ENCODE data around the gene ZNF335.

ZNF335 gene

DNA sequence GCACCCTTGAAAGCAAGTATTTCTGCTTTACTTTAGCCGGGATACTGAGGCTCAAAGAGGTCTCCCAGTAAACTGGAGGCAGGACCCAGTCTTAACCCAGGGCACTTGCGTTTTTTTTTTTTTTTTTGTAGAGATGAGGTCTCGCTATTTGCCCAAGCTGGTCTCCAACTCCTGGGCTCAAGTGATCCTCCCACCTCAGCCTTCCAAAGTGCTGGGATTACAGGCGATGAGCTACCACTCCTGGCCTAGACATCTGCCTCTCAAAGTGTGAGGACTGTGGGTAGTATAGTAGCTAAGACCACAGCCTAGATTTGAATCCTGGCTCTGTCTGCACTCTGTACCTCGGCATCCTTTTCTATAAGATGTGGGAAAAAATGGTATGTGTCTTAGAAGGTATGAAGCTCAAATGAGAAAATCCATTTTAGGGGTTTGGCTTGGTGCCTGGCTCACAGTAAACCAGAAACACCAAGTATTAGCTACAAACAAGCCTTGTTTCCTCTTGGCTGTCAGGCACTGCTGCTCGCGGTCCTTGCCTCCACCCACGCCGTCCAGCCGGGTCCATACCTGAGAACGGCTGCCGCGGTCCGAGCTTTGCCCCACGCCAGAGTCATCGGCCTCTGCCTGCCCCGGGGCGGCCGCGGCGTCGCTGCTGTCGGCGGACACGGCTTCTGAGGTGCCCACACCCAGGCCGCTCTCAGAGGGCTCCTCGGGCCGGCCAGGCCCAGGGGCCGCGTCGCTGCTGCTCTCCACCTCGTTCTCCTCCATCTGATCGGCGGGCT is 1.2 kb downstream of the ZNF335 start:
- DNase-seq, result peak; percentile 19
- Mint-ChIP-seq H3K27ac (peak overlapping the region; percentile 82), H3K4me1 (peaks cover 25% of the 10 kb centered on the region), H3K4me3 (peak overlapping the region; percentile 91), H3K36me3 (ENCODE audit: low read depth) (peaks cover 11% of the 10 kb centered on the region), H3K9me3 (no peaks in the 10 kb centered on the region), H3K27me3 (ENCODE audit: low read depth, poor library complexity) (peaks cover 4% of the 10 kb centered on the region)
- TF ChIP-seq, protein P1, sequence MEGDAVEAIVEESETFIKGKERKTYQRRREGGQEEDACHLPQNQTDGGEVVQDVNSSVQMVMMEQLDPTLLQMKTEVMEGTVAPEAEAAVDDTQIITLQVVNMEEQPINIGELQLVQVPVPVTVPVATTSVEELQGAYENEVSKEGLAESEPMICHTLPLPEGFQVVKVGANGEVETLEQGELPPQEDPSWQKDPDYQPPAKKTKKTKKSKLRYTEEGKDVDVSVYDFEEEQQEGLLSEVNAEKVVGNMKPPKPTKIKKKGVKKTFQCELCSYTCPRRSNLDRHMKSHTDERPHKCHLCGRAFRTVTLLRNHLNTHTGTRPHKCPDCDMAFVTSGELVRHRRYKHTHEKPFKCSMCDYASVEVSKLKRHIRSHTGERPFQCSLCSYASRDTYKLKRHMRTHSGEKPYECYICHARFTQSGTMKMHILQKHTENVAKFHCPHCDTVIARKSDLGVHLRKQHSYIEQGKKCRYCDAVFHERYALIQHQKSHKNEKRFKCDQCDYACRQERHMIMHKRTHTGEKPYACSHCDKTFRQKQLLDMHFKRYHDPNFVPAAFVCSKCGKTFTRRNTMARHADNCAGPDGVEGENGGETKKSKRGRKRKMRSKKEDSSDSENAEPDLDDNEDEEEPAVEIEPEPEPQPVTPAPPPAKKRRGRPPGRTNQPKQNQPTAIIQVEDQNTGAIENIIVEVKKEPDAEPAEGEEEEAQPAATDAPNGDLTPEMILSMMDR (IDR thresholded peaks at IDR 0.05), result no peak

DNA sequence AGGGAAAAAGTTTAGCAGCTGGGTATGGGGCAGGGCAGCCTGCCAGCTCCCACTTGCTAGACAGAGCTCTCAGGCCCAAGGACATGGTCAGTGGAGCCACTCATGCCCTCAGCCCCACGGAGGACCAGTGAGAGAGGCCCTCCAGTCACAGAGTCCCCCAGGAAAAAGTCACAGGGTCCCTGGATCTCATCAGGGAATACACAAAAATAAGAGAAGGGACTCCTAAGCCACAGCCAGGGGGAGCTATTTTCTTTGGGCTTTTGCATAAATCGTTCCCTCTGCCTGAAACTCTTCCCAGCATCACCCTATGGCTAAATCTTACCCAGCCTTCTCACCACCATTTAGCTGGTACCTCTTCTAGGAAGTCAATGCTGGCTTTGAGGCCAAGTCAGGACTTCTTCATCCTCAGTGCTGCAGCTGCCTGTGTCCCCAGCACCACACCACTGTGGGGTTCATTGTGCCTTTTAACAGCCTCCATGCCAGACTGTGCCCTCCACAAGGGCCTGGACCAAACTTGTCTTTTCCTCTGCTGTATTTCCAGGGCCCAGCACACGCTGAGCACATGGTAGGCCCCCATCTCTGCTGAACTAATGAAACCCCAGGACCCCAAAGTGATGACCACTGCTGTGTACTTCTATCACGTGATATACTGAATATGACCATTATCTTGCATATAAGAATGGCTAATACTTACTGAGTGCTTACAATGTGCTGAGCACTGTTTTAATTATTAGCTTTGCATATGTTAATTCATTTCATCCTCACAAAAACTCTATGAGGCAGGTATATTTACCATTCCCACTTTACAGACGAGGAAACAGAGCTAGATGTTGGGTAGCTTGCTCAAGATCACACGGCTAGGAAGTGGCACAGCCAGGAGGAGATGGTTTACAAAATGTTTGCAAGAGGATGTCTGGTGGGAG is 2.0 kb downstream of the ZNF335 start:
- H3K9me3 Mint-ChIP-seq, result no peaks in the 10 kb centered on the region
- H3K4me1 Mint-ChIP-seq, result peaks cover 25% of the 10 kb centered on the region
- H3K4me3 Mint-ChIP-seq, result peak overlapping the region; percentile 91
- H3K36me3 Mint-ChIP-seq (ENCODE audit: low read depth), result peaks cover 14% of the 10 kb centered on the region
- H3K27me3 Mint-ChIP-seq (ENCODE audit: low read depth, poor library complexity), result peaks cover 4% of the 10 kb centered on the region
- DNase-seq, result no peak
- H3K27ac Mint-ChIP-seq, result peak overlapping the region; percentile 82
- TF ChIP-seq, protein P1 (IDR thresholded peaks at IDR 0.05), result peak; percentile 45

DNA sequence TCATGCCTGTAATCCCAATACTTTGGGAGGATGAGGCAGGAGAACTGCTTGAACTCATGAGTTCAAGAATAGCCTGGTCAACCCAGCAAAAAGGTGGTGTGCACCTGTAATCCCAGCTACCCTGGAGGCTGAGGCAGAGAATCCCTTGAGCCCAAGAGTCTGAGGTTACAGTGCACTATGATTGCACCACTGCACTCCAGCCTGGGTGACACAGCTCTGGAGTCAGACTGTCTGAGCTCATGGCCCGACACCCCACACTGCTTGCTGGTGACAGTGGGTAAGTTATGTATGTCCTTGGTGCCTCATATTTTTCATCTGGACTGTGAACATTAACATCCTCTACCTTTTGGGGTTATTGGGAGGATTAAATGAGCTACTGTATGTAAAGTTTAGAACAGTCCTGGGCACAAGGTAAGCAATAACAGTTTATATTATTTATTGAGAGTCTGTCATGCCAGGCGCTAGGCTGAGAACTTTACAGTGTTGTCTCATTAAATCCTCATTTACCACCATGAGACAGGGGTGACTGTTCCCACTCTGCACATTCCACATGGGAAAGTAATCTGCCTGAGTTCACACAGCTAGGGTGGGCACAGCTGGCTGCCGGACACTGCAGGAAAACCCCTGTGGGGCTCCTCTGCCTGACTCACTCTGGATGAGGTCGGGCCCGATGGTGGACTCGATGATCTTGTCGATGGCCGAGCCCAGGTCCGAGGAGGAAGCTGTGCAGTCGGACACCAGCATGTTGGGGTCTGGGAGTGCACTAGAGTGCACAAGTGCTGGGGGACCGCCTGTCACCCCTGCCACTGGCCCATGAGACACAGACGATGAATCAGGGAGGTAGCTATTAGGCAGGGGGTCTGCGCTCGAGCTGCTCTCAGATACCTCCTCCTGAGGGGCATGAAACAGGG is 2.9 kb downstream of the ZNF335 start:
- H3K27ac Mint-ChIP-seq, result no peak overlapping the region
- peaks cover 25% of the 10 kb centered on the region for H3K4me1 Mint-ChIP-seq
- H3K36me3 Mint-ChIP-seq (ENCODE audit: low read depth), result peaks cover 14% of the 10 kb centered on the region
- no peaks in the 10 kb centered on the region for H3K9me3 Mint-ChIP-seq
- no peak for DNase-seq
- H3K27me3 Mint-ChIP-seq (ENCODE audit: low read depth, poor library complexity), result peaks cover 4% of the 10 kb centered on the region
- TF ChIP-seq, protein P1 (IDR thresholded peaks at IDR 0.05), result no peak
- H3K4me3 Mint-ChIP-seq, result no peak overlapping the region

DNA sequence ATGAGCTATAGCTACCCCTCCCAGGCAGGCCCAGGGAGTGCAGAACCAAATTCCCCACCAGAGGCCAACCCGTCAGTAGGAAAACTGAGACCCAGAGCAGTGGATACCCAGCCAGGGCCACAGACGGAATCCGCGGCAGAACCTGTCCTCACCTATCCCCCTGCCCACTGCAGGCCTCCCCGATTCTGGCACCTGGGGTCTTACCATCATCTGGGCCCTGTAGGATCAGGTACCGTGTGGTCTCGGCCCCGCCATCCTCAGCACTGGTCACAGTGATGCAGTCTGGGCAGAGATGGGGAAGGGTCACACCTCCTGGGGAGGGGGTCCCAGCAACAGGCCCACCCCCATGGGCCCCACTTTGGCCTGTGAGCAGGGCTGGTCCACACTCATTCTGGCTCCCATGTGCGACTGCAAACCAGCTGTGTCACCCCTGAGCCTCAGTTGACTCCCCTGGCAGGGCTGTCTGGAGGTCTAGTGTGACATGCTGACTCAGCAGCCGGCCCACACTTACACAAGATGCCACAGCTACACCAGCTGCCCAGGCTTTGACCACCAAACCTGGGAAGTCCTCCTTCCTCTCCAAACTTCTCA is 3.8 kb downstream of the ZNF335 start:
- no peak for DNase-seq
- Mint-ChIP-seq H3K9me3 (no peaks in the 10 kb centered on the region), H3K36me3 (ENCODE audit: low read depth) (peaks cover 15% of the 10 kb centered on the region), H3K27ac (no peak overlapping the region), H3K4me1 (peaks cover 25% of the 10 kb centered on the region), H3K4me3 (no peak overlapping the region), H3K27me3 (ENCODE audit: low read depth, poor library complexity) (peaks cover 4% of the 10 kb centered on the region)
- TF ChIP-seq, protein P1 (IDR thresholded peaks at IDR 0.05), result no peak

DNA sequence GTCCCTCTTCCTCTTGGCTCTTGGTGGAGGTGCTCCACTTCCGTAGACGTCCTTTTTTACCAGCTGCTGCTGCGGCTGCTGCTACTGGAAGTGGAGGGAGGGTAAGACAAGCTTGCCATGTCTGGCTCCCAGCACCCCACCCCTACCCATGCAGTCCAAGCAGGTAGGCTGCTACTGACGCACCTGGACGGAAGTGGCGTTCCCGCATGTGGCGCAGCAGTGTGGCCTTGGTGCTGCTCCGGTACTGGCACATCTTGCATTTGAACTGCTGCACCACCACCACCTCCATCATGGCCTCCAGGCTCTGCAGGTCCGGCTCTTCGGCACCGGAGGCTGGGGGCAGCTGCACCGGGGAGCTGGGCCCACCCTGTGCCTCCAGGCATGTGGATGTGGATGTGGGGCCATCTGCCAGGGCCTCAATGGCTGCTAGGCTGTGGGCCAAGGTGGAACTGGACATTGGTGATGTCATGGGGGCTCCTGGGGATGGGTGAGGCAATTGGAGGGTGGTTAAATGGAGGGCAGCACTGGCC is 4.4 kb downstream of the ZNF335 start:
- peaks cover 18% of the 10 kb centered on the region for H3K36me3 Mint-ChIP-seq (ENCODE audit: low read depth)
- peaks cover 24% of the 10 kb centered on the region for H3K4me1 Mint-ChIP-seq
- H3K4me3 Mint-ChIP-seq, result no peak overlapping the region
- TF ChIP-seq, protein P1 (IDR thresholded peaks at IDR 0.05), result no peak
- peaks cover 3% of the 10 kb centered on the region for H3K27me3 Mint-ChIP-seq (ENCODE audit: low read depth, poor library complexity)
- no peaks in the 10 kb centered on the region for H3K9me3 Mint-ChIP-seq
- DNase-seq, result no peak
- H3K27ac Mint-ChIP-seq, result no peak overlapping the region
